Esophagus (tissue), 2 donors: ENCODE measurements around the gene SULT1C3. TPM values are rescaled to one million over a fixed set of nuclear protein-coding genes. Genes with fewer than 3 reads are reported as not detected.
"Not testable (repeated sequence)": the region's sequence is repeated elsewhere in the genome, so short reads cannot be mapped to it uniquely, and the experiment has no call there.

Experiments used
- H3K27ac ChIP-seq, 2 donors: one replicate each; pipeline ENCODE4 v1.5.1; 2013; ENCODE audit warnings: low read depth in 2 of 2, mild to moderate bottlenecking in 2 of 2, inconsistent platforms in 1 of 2, low read length in 1 of 2, moderate library complexity in 1 of 2
- H3K27me3 ChIP-seq, 2 donors: one replicate each; pipeline ENCODE4 v1.6.1; 2013; ENCODE audit warnings: low read length in 2 of 2, control low read depth in 1 of 2, mild to moderate bottlenecking in 1 of 2; ENCODE audit not compliant: insufficient read depth in 2 of 2, control insufficient read depth in 1 of 2
- H3K36me3 ChIP-seq, 2 donors: one replicate each; pipeline ENCODE4 v1.6.1; 2013; ENCODE audit warnings: low read length in 1 of 2; ENCODE audit not compliant: control insufficient read depth in 2 of 2, insufficient read depth in 2 of 2
- H3K4me1 ChIP-seq, 2 donors: one replicate each; pipeline ENCODE4 v1.6.1; 2013; ENCODE audit warnings: low read length in 1 of 2; ENCODE audit not compliant: control insufficient read depth in 2 of 2, insufficient read depth in 2 of 2
- H3K4me3 ChIP-seq, 2 donors: one replicate each; pipeline ENCODE4 v1.5.1; 2013; ENCODE audit warnings: low read length in 2 of 2, mild to moderate bottlenecking in 2 of 2, low read depth in 1 of 2, moderate library complexity in 1 of 2
- H3K9me3 ChIP-seq, 2 donors: one replicate each; pipeline ENCODE4 v1.6.1; 2013; ENCODE audit warnings: mild to moderate bottlenecking in 2 of 2, low read depth in 1 of 2, low read length in 1 of 2, moderate library complexity in 1 of 2; ENCODE audit not compliant: control insufficient read depth in 2 of 2, insufficient read depth in 1 of 2
- WGBS, 2 donors: extraction: QIAGEN DNeasy Blood & Tissue Kit; methylation state at CpG; one replicate each; pipeline ENCODE4 v1.1.7; 2013; 5-methylcytosine and 5-hydroxymethylcytosine counted together
- polyA plus RNA-seq, 2 donors: library from polyadenylated mRNA; stranded (reverse); fragments of 200-250 nt; gene quantifications; one replicate each; pipeline ENCODE4 v1.2.3, GENCODE V29; 2013
- donor health status: healthy with polysubstance abuse.
- donor health status: Bipolar disorder and iron deficiency.

Gene SULT1C3
- polyA plus RNA-seq, 2 donors, result 0.13 TPM; not detected in 1

DNA sequence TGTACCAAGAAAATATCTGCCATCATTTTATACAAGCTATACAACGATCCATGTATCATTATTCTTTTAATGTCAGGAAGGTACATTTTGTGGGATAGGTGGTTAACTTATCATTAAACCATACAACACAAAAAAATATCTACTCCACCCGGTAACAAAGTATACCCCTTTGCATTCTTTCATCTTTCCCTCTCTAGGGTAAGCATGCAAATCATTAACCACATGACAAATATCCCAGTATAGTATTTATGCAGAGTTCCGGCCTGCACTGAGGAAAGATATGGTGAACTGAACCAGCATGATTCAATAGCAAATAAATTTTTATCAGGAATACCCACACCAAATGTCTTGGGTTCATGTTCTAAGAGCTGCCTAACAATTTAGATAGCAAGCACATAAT is 26.4 kb downstream of the SULT1C3 start:
- no peak overlapping the region for H3K27ac ChIP-seq
- H3K4me1 ChIP-seq, result no peaks in the 10 kb centered on the region
- H3K4me3 ChIP-seq, result no peak overlapping the region
- no peaks in the 10 kb centered on the region for H3K27me3 ChIP-seq
- H3K36me3 ChIP-seq, result no peaks in the 10 kb centered on the region
- 55 to 84% methylated on average over 3 of the region's 3 CpGs for WGBS, 2 donors
- H3K9me3 ChIP-seq, result no peaks in the 10 kb centered on the region

DNA sequence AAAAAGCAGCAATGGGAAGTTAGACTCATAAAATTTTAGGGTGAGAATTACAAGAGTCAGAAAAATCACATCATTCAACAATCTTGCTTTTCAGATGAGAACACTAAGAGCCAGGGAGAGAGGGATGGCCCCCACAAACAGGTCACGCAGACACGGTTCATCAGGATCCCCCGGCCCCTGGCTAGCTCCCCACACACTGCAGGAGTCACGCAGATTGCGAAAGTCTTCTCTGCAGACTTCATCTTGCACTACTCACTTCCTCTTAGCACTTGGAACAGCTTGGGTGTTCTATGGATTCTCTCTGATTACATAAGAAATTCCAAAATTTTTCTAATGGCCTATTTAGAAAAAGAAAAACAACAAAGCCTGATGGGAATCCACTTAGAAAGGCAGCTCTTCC is 27.3 kb downstream of the SULT1C3 start:
- no peak overlapping the region for H3K27ac ChIP-seq
- no peaks in the 10 kb centered on the region for H3K4me1 ChIP-seq
- no peaks in the 10 kb centered on the region for H3K9me3 ChIP-seq
- H3K36me3 ChIP-seq, result no peaks in the 10 kb centered on the region
- no peaks in the 10 kb centered on the region for H3K27me3 ChIP-seq
- no peak overlapping the region for H3K4me3 ChIP-seq
- WGBS, 2 donors, result 63 to 65% methylated on average over 5 of the region's 5 CpGs

DNA sequence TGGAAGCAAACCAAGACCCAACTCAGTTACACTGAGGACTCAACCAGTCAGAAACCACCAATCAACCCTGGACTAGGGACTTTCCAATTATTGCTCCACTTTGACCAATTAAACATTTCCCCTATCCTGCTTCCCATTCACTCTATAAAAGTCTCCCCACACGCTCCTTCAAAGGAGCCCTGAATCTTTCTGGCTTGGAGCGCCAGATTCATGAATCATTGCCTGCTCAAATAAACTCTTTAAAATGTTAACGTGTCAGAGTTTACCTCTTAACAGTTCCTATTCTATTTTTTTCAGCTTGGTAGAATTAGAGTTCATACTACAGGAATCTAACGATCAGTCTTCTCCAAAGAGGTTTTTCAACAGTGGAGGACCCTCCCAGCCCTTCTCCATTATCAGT is 28.2 kb downstream of the SULT1C3 start:
- no peaks in the 10 kb centered on the region for H3K27me3 ChIP-seq
- no peaks in the 10 kb centered on the region for H3K4me1 ChIP-seq
- WGBS, 2 donors, result 27 to 51% methylated on average over 4 of the region's 4 CpGs
- no peak overlapping the region for H3K4me3 ChIP-seq
- no peak overlapping the region for H3K27ac ChIP-seq
- H3K9me3 ChIP-seq, result no peaks in the 10 kb centered on the region
- no peaks in the 10 kb centered on the region for H3K36me3 ChIP-seq

GRCh38 chr2:108270346-108270745 is 30.6 kb downstream of the SULT1C3 start:
- Histone ChIP-seq H3K27me3 (no peaks in the 10 kb centered on the region), H3K4me3 (no peak overlapping the region), H3K36me3 (no peaks in the 10 kb centered on the region), H3K4me1 (no peaks in the 10 kb centered on the region), H3K9me3 (no peaks in the 10 kb centered on the region), H3K27ac (no peak overlapping the region)
- WGBS, 2 donors, result 95 to 97% methylated on average over 3 of the region's 3 CpGs

DNA sequence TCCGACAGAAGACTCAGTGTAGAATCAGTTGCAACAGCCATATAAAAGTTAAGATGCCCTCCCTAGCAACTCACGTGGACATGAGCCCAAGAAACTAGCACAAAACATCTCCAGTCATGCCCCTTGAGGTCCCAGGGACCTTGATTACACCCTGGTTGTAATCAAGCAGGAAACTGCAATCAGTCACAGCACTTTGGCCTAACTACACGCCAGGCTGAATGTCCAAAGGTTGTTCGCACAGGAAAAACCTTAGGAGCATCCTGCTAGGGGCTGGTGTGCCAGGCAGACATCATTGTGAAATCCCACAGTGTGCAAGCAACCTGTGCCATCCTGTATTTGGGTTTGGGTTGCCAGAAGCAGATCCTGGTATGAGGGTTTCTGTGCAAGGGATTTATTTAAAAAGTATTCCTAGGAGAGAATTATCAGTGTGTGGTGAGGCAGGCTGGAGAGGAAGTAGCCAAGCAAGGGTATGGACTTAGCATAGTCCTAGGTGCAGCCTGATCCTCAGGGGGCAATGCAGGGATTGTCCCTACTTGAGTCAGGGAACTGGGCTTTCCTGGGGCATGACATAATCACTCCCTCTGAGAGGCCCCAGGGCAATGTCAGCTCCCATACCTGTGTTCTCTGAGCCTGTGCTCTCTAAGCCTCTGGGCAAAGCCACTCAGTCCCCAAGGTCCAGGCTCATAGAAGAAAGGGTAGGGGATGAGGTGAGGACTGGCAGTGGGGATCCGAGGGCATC is 31.2 kb downstream of the SULT1C3 start:
- Histone ChIP-seq H3K9me3 (no peaks in the 10 kb centered on the region), H3K27ac (no peak overlapping the region), H3K4me3 (no peak overlapping the region), H3K36me3 (no peaks in the 10 kb centered on the region), H3K27me3 (no peaks in the 10 kb centered on the region), H3K4me1 (no peaks in the 10 kb centered on the region)
- WGBS, 2 donors, result 79 to 84% methylated on average over 5 of the region's 5 CpGs

GRCh38 chr2:108271691-108272253 is 32.0 kb downstream of the SULT1C3 start:
- Histone ChIP-seq H3K27ac (peak overlapping the region in 1 of 2 donors; percentile 9), H3K9me3 (no peaks in the 10 kb centered on the region), H3K4me3 (no peak overlapping the region), H3K27me3 (no peaks in the 10 kb centered on the region), H3K36me3 (no peaks in the 10 kb centered on the region), H3K4me1 (no peaks in the 10 kb centered on the region)
- 52 to 58% methylated on average over 7 of the region's 7 CpGs for WGBS, 2 donors

DNA sequence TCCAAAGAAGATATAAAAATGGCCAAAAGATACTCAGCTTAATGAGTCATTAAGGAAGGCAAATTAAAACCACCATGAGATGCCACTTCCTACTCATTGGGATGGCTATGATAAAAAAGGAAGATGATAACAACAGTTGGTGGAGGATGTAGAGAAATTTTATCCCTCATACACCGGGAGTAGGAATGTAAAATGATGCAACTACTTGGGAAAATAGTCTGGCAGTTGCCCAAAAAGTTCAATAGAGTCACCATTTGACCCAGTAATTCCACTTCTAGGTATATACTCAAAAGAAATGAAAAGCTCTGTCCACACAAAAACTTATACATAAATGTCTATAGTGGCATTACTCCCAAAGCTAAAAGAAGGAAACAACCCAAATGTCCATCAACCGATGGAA is 38.9 kb downstream of the SULT1C3 start:
- Histone ChIP-seq H3K9me3 (no peaks in the 10 kb centered on the region), H3K36me3 (no peaks in the 10 kb centered on the region), H3K4me3 (no peak overlapping the region), H3K4me1 (no peaks in the 10 kb centered on the region), H3K27ac (no peak overlapping the region), H3K27me3 (no peaks in the 10 kb centered on the region)
- WGBS, 2 donors, result 74 to 77% methylated on average over 2 of the region's 2 CpGs

GRCh38 chr2:108279468-108279867 is 39.7 kb downstream of the SULT1C3 start:
- Histone ChIP-seq H3K27me3 (no peaks in the 10 kb centered on the region), H3K4me3 (no peak overlapping the region), H3K9me3 (no peaks in the 10 kb centered on the region), H3K4me1 (no peaks in the 10 kb centered on the region), H3K27ac (no peak overlapping the region), H3K36me3 (no peaks in the 10 kb centered on the region)
- WGBS, 2 donors, result 89 to 90% methylated on average over 5 of the region's 5 CpGs

DNA sequence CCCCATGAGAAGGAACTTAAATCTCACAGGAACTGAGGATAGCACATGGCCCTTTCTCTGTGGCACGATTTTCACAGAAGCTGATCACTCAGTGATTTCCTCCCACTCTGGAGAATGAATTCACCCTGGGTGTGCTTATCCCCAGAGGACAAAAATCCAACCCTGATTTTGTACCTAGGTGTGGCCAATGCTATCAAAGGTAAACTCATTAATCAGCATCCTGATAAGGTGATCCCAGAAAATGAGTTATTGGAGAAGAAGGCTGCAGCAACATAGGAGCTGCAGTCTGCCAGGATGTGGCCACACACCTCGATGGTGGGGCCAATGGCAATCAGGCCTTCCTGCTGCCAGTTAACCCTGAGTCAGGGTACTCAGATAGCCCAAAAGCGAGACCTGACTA is 40.7 kb downstream of the SULT1C3 start:
- Histone ChIP-seq H3K27ac (no peak overlapping the region), H3K9me3 (no peaks in the 10 kb centered on the region), H3K4me1 (no peaks in the 10 kb centered on the region), H3K4me3 (no peak overlapping the region), H3K27me3 (no peaks in the 10 kb centered on the region), H3K36me3 (no peaks in the 10 kb centered on the region)
- WGBS, 2 donors, result 49 to 54% methylated on average over 3 of the region's 3 CpGs

GRCh38 chr2:108284566-108284965 is 44.8 kb downstream of the SULT1C3 start:
- not testable (repeated sequence) for H3K27ac ChIP-seq, H3K27me3 ChIP-seq, H3K9me3 ChIP-seq, H3K4me1 ChIP-seq, H3K36me3 ChIP-seq, H3K4me3 ChIP-seq
- WGBS, 2 donors, result 93% methylated on average over 7 of the region's 7 CpGs
